Measurements from ENCODE around the gene MIEF2. TPM values are rescaled to one million over a fixed set of nuclear protein-coding genes. Genes with fewer than 3 reads are reported as not detected.
A peak's percentile ranks its signal among the peaks of the same experiment; 100 is the strongest.

MIEF2 gene
- total RNA-seq, 1 experiment from 2014 or later: 11.2 TPM

GRCh38 chr17:18263885-18264682, 3.6 kb downstream of the MIEF2 start:
- in situ Hi-C loops (cut with HindIII; ENCODE audit: low pct_unique_long_range_greater_than_20kb, low sequenced_read_pairs): no loop called here
- DNase-seq (ENCODE audit: low read depth, low spot score): no peak
- TF ChIP-seq, protein P1, sequence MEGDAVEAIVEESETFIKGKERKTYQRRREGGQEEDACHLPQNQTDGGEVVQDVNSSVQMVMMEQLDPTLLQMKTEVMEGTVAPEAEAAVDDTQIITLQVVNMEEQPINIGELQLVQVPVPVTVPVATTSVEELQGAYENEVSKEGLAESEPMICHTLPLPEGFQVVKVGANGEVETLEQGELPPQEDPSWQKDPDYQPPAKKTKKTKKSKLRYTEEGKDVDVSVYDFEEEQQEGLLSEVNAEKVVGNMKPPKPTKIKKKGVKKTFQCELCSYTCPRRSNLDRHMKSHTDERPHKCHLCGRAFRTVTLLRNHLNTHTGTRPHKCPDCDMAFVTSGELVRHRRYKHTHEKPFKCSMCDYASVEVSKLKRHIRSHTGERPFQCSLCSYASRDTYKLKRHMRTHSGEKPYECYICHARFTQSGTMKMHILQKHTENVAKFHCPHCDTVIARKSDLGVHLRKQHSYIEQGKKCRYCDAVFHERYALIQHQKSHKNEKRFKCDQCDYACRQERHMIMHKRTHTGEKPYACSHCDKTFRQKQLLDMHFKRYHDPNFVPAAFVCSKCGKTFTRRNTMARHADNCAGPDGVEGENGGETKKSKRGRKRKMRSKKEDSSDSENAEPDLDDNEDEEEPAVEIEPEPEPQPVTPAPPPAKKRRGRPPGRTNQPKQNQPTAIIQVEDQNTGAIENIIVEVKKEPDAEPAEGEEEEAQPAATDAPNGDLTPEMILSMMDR (IDR thresholded peaks at IDR 0.05): no peak
- TF ChIP-seq POLR2AphosphoS5 (IDR thresholded peaks at IDR 0.05; ENCODE audit: low read depth, low read length) (no peak), TCF7L2 (IDR thresholded peaks at IDR 0.05; ENCODE audit: low read depth, low read length) (no peak), SIN3A (IDR thresholded peaks at IDR 0.05; ENCODE audit: borderline replicate concordance, insufficient read depth, low read depth, low read length) (no peak)
- TF ChIP-seq, protein P2, sequence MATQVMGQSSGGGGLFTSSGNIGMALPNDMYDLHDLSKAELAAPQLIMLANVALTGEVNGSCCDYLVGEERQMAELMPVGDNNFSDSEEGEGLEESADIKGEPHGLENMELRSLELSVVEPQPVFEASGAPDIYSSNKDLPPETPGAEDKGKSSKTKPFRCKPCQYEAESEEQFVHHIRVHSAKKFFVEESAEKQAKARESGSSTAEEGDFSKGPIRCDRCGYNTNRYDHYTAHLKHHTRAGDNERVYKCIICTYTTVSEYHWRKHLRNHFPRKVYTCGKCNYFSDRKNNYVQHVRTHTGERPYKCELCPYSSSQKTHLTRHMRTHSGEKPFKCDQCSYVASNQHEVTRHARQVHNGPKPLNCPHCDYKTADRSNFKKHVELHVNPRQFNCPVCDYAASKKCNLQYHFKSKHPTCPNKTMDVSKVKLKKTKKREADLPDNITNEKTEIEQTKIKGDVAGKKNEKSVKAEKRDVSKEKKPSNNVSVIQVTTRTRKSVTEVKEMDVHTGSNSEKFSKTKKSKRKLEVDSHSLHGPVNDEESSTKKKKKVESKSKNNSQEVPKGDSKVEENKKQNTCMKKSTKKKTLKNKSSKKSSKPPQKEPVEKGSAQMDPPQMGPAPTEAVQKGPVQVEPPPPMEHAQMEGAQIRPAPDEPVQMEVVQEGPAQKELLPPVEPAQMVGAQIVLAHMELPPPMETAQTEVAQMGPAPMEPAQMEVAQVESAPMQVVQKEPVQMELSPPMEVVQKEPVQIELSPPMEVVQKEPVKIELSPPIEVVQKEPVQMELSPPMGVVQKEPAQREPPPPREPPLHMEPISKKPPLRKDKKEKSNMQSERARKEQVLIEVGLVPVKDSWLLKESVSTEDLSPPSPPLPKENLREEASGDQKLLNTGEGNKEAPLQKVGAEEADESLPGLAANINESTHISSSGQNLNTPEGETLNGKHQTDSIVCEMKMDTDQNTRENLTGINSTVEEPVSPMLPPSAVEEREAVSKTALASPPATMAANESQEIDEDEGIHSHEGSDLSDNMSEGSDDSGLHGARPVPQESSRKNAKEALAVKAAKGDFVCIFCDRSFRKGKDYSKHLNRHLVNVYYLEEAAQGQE (IDR thresholded peaks at IDR 0.05; ENCODE audit: insufficient read depth in 1 of 2, low read depth in 2 of 2, low read length in 1 of 2): no peak
- Histone ChIP-seq H3K9me3 (ENCODE audit: control insufficient read depth, insufficient read depth, low read depth, low read length) (no peaks in the 10 kb centered on the region), H3K4me1 (ENCODE audit: control insufficient read depth, insufficient read depth, low read length) (peaks cover 7% of the 10 kb centered on the region), H3K27ac (ENCODE audit: low read length) (no peak overlapping the region), H3K27me3 (ENCODE audit: control insufficient read depth, insufficient read depth, low read length) (no peaks in the 10 kb centered on the region), H3K4me3 (ENCODE audit: low read depth in 2 of 2, low read length in 2 of 2) (no peak overlapping the region), H3K36me3 (ENCODE audit: control insufficient read depth, insufficient read depth, low read length) (peaks cover 3% of the 10 kb centered on the region; the same call in 1 of the 2 replicates)
- intact Hi-C loops (cut with micrococcal nuclease; ENCODE audit: unreplicated experiment): no loop called here
- no peak for ATAC-seq
- CTCF ChIA-PET: no interaction called here
- POLR2A ChIA-PET: no interaction called here
- no TSS peak for BruUV-seq (replicated peaks)

DNA sequence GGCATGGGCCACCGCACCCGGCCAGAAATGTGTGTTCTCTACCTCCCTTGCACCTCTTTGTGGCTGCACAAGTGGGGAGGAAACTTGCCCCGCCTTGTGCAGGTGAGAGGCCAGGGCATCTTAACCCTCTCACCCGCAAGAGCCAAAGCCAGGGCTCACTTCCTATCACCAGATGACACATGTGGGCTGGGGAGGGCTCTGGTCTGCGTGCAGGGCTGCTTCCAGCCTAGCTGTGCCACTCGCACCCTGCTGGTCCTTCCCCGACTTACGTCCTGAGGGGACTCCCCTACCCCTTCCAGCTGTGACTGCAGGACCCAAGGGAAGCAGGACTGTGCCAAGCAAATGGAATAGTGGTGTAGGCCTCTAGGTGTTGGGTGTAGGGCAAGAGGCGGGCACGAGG, 6.9 kb downstream of the MIEF2 start:
- POLR2A ChIA-PET: interaction anchor here (0.5 kb wide), 1 partner anchor 67 kb away, joined by 4 read pairs; no protein-coding TSS in a partner anchor
- Histone ChIP-seq H3K4me1 (ENCODE audit: control insufficient read depth, insufficient read depth, low read length) (no peaks in the 10 kb centered on the region), H3K27me3 (ENCODE audit: control insufficient read depth, insufficient read depth, low read length) (no peaks in the 10 kb centered on the region), H3K36me3 (ENCODE audit: control insufficient read depth, insufficient read depth, low read length) (no peaks in the 10 kb centered on the region), H3K27ac (ENCODE audit: low read length) (no peak overlapping the region), H3K9me3 (ENCODE audit: control insufficient read depth, insufficient read depth, low read depth, low read length) (no peaks in the 10 kb centered on the region), H3K4me3 (ENCODE audit: low read depth in 2 of 2, low read length in 2 of 2) (no peak overlapping the region)
- ATAC-seq: peak; percentile 20; the same call in 1 of the 2 replicates
- no peak for TF ChIP-seq POLR2AphosphoS5 (IDR thresholded peaks at IDR 0.05; ENCODE audit: low read depth, low read length)
- no peak for TF ChIP-seq SIN3A (IDR thresholded peaks at IDR 0.05; ENCODE audit: borderline replicate concordance, insufficient read depth, low read depth, low read length)
- TF ChIP-seq, protein P1 (IDR thresholded peaks at IDR 0.05): no peak
- no peak for TF ChIP-seq TCF7L2 (IDR thresholded peaks at IDR 0.05; ENCODE audit: low read depth, low read length)
- TF ChIP-seq, protein P2 (IDR thresholded peaks at IDR 0.05; ENCODE audit: insufficient read depth in 1 of 2, low read depth in 2 of 2, low read length in 1 of 2): no peak
- no peak for DNase-seq (ENCODE audit: low read depth, low spot score)
- intact Hi-C loops (cut with micrococcal nuclease; ENCODE audit: unreplicated experiment): no loop called here
- BruUV-seq (replicated peaks): no TSS peak
- CTCF ChIA-PET: no interaction called here
- in situ Hi-C loops (cut with HindIII; ENCODE audit: low pct_unique_long_range_greater_than_20kb, low sequenced_read_pairs): no loop called here

Measured in Panc1 (cell line).